ENCODE measurements around the gene HAPSTR1.
A peak's percentile ranks its signal among the peaks of the same experiment; 100 is the strongest.

GRCh38 chr16:9112166-9112843, 20.9 kb downstream of the HAPSTR1 start:
- TF ChIP-seq POLR2A (IDR thresholded peaks at IDR 0.05; ENCODE audit: low read depth, low read length) (peak; percentile 45; the same call in 1 of the 2 replicates), POLR2AphosphoS5 (IDR thresholded peaks at IDR 0.05; ENCODE audit: low read depth, low read length) (peak; percentile 87), TAF1 (IDR thresholded peaks at IDR 0.05; ENCODE audit: borderline replicate concordance, low read depth, low read length) (no peak)

Data from GM12892 (cell line).